GM21367 (cell line): Measurements from ENCODE around the gene ATP1B3.
"Not testable (repeated sequence)": the region's sequence is repeated elsewhere in the genome, so short reads cannot be mapped to it uniquely, and the experiment has no call there.

ENCODE experiments used
- ATAC-seq: cut with Tn5 transposase; IDR thresholded peaks from one replicate; pipeline ENCODE4 v1.9.1; 2021; ENCODE audit not compliant: unreplicated experiment

The ATP1B3 gene

DNA sequence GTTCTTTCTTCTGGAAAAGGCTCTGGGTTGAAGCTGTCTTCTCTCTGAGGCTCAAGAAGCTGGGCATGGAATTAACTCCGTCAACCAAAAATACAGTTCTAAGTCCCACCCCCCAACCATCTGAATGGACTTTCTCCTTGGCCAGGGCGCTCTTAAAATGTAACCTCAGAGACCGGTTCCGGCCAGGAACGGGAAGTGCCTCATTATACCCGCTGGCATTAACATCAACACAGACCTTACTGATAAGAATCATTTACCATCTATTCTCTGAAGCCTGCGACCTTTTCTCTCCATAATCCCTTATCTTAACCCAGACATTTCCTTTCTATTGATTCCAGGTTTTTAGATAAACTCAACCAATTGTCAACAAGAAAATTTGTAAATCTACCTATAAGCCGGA lies 64.7 kb downstream of the ATP1B3 start:
- ATAC-seq, result no peak

DNA sequence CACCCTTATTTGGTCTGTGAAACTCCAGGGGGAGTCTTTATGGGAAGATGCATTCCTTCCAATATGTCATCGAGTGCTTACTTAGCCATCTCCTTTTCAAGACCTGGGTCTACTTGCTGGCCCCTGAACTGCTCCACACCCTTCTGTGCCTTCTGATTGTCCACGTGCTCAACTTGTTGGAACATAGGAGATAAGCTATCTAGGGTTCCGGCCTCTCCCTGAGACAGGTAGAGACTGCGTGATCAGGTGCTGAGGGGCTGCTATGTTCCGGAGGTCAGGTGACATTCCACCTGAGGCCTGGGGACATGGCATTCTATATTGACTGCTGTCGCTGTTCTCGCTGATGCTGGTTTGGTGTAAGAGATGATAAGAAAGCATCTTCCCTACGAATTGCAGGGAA lies 65.6 kb downstream of the ATP1B3 start:
- no peak for ATAC-seq

- ATAC-seq, result no peak
Measured at GRCh38 chr3:141945726-141946485, 69.5 kb downstream of the ATP1B3 start.

DNA sequence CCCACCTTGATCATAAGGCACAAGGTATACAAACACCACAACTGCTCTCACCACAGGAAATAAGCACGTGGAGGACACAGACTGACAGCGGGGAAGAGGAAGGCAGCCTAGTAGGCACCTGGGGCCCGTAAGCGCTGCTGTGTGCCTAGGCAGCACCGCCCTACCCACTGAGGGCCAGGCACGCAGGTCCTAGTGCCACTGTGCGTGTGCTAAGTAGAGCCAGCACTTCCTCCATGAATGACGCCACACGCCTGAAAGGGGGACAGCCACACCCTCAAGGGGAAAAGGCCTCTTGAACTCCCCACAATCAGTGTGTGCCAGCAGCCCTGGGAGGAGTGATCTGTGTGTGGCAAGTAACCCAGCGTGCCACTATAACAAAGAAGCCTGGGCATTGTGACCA lies 73.0 kb downstream of the ATP1B3 start:
- ATAC-seq, result no peak

DNA sequence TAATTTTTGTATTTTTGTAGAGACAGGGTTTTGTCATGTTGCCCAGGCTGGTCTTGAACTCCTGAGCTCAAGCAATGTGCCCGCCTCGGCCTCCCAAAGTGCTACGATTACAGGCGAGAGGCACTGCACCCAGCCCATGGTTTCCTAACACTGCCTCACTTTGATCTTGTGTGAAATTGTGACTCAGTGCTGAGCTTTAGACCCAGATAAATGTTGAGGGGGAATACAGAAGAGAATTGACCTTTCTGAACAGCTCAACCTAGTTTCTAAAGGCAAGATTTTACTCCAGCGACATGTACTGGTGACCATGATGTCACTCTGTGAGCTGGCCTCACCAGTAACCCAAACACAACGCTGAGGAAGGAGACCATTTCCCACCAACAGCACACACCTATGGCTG lies 73.5 kb downstream of the ATP1B3 start:
- ATAC-seq, result no peak

GRCh38 chr3:141950572-141951493 lies 74.4 kb downstream of the ATP1B3 start:
- no peak for ATAC-seq

- no peak for ATAC-seq
Measured at GRCh38 chr3:141952611-141953010, 76.2 kb downstream of the ATP1B3 start.

DNA sequence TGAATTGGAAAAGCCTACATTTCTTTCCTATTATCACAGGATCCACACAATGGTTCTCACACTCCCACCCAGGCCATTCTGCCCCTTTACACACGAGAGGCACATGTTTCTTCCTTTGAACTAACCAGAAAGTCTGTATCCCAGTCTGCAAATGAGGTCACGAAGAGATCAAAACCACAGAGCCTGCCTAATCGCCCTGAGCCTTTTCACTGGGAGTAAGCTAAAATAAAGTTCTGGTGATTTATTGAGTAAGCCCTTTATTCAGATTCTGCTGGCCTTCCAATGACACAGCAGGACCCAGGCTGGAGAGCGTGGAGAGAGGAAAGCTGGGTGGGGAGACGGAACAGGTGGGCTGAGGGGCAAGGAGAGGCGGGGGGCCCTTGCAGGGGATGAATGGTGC lies 78.7 kb downstream of the ATP1B3 start:
- ATAC-seq, result no peak

- no peak for ATAC-seq
Measured at GRCh38 chr3:141959589-141960554, 83.4 kb downstream of the ATP1B3 start.

DNA sequence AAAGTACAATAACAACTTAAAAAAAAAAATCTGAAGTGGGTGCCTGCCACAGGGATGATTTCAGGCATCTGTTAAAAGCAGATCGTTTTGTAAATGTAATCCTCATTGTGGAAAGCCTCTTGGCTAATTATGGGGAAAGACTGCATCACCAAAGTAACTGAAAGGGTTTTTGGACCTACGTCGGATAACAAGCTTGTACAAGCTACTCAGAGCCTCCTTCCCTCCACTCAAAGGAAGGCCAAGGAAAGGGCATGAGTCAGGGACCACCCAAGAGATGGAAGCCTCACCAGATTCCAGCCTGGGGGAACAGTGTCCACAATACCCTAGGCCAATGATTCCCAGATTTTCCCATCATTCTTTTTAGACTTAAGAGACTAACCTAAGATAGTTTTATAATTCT lies 84.3 kb downstream of the ATP1B3 start:
- ATAC-seq, result no peak

DNA sequence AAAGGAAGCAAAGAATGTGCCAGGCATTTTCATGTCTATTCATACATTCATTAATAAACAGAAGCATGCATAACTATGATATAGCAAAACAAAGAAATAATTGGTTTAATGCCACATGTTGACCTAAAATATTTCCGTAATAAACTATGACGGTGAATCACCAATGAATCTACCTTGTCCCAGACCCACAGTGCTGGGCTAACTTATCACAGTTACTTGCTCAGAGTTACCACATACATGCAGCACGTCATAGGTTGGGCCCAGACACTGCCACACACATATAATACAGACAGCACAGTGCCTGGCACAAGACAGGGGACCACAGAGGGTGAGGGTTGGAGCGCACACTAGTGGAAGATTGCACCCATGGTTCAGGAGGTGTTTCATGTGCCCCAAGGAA lies 86.9 kb downstream of the ATP1B3 start:
- no peak for ATAC-seq

- no peak for ATAC-seq
Measured at GRCh38 chr3:141965471-141965870, 89.0 kb downstream of the ATP1B3 start.

DNA sequence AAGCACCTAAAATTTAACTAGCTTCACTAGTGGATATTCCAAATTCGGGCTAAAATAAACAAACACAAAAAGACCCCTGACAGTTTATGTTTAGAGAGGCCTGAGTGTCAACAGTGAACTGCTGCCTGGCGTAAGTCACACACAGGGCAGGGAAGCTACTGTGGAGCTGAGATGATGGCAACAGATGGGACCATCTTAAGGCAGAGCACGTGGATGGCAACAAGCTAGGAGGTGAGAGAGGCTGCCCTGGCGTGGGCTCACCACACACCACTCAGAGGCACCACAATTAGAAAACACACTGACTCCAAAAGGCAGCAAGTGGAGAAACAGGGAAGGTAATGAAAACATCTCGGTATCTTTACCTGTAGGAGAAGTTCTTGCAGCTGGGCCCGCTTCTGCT lies 93.3 kb downstream of the ATP1B3 start:
- no peak for ATAC-seq

GRCh38 chr3:141971571-141971970 lies 95.1 kb downstream of the ATP1B3 start:
- no peak for ATAC-seq

DNA sequence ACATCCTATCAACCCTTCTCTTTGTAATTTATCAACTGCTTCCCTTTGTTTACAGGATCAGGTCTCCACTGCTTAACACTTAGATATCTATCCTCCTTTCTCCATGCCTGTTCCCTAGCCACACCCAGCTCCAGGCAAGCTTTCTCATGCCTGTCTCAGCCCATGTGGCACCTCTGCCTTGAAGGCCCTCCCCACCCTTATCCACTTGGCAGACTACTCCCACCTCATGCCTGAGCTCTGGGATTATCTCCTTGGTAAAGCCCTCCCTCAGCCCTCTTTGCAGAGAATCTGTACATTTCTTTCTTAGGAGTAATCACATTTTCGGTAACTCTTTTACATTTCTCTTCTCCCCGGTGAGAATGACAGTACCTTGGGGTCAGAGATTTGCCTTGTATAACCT lies 96.0 kb downstream of the ATP1B3 start:
- ATAC-seq, result no peak

GRCh38 chr3:141974777-141975176 lies 98.3 kb downstream of the ATP1B3 start:
- not testable (repeated sequence) for ATAC-seq
